ENCODE data around the gene OR4B1. TPM values are rescaled to one million over a fixed set of nuclear protein-coding genes. Genes with fewer than 3 reads are reported as not detected.
"Not testable (repeated sequence)": the region's sequence is repeated elsewhere in the genome, so short reads cannot be mapped to it uniquely, and the experiment has no call there.

The OR4B1 gene
- total RNA-seq, 2 donors from 2014 or later, result not detected

GRCh38 chr11:48193876-48194275 is 22.7 kb upstream of the OR4B1 start:
- H3K27me3 Mint-ChIP-seq (ENCODE audit: low read depth), result no peaks in the 10 kb centered on the region
- H3K36me3 Mint-ChIP-seq (ENCODE audit: insufficient read depth in 2 of 2), result peaks cover 10 to 11% of the 10 kb centered on the region in 2 donors
- H3K4me3 Mint-ChIP-seq, result no peak overlapping the region
- DNase-seq (no peak), ATAC-seq (replicated peaks in 1 of 2) (no peak)
- H3K27ac Mint-ChIP-seq, result no peak overlapping the region
- H3K9me3 Mint-ChIP-seq, result peaks cover 12 to 14% of the 10 kb centered on the region in 2 donors
- peaks cover 18% of the 10 kb centered on the region for H3K4me1 Mint-ChIP-seq (ENCODE audit: low read depth)

- Mint-ChIP-seq H3K27me3 (ENCODE audit: low read depth) (peaks cover 17% of the 10 kb centered on the region), H3K27ac (no peak overlapping the region), H3K36me3 (ENCODE audit: insufficient read depth in 2 of 2) (no peaks in the 10 kb centered on the region), H3K9me3 (no peaks in the 10 kb centered on the region), H3K4me3 (no peak overlapping the region), H3K4me1 (ENCODE audit: low read depth) (no peaks in the 10 kb centered on the region)
- ATAC-seq (replicated peaks in 1 of 2) (no peak), DNase-seq (no peak)
Observed at GRCh38 chr11:48207881-48208280, 8.7 kb upstream of the OR4B1 start.

- no peaks in the 10 kb centered on the region for H3K4me1 Mint-ChIP-seq (ENCODE audit: low read depth)
- H3K36me3 Mint-ChIP-seq (ENCODE audit: insufficient read depth in 2 of 2), result no peaks in the 10 kb centered on the region
- no peak overlapping the region for H3K27ac Mint-ChIP-seq
- H3K9me3 Mint-ChIP-seq, result no peaks in the 10 kb centered on the region
- H3K4me3 Mint-ChIP-seq, result no peak overlapping the region
- DNase-seq (no peak), ATAC-seq (replicated peaks in 1 of 2) (no peak)
- H3K27me3 Mint-ChIP-seq (ENCODE audit: low read depth), result peaks cover 17% of the 10 kb centered on the region
Observed at GRCh38 chr11:48210052-48210451, 6.6 kb upstream of the OR4B1 start.

DNA sequence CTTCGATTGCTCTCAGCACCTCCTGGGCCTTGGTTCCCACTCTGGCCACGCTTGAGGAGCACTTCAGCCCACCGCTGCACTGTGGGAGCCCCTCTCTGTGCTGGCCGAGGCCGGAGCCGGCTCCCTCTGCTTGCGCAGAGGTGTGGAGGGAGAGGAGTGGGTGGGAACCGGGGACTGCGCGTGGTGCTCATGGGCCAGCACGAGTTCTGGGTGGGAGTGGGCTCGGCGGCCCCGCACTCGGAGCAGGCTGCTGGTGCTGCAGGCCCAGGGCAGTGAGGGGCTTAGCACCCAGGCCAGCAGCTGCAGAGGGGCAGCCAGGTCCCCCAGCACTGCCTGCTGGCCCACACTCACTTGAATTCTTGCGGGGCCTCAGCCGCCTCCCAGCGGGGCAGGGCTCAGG is 12.2 kb downstream of the OR4B1 start:
- ATAC-seq (replicated peaks in 1 of 2), result no peak
- Mint-ChIP-seq H3K9me3 (peaks cover 0 to 2% of the 10 kb centered on the region in 2 donors), H3K36me3 (ENCODE audit: insufficient read depth in 2 of 2) (no peaks in the 10 kb centered on the region), H3K4me1 (ENCODE audit: low read depth) (no peaks in the 10 kb centered on the region), H3K27me3 (ENCODE audit: low read depth) (no peaks in the 10 kb centered on the region), H3K4me3 (no peak overlapping the region), H3K27ac (no peak overlapping the region)
- DNase-seq, result no peak

GRCh38 chr11:48230057-48230456 is 13.4 kb downstream of the OR4B1 start:
- H3K4me1 Mint-ChIP-seq (ENCODE audit: low read depth); ATAC-seq (replicated peaks in 1 of 2); H3K27me3 Mint-ChIP-seq (ENCODE audit: low read depth); H3K36me3 Mint-ChIP-seq (ENCODE audit: insufficient read depth in 2 of 2); H3K4me3 Mint-ChIP-seq; DNase-seq; H3K9me3 Mint-ChIP-seq; H3K27ac Mint-ChIP-seq: not testable (repeated sequence)

GRCh38 chr11:48237727-48238126 is 21.1 kb downstream of the OR4B1 start:
- Mint-ChIP-seq H3K27ac (no peak overlapping the region), H3K36me3 (ENCODE audit: insufficient read depth in 2 of 2) (no peaks in the 10 kb centered on the region), H3K4me1 (ENCODE audit: low read depth) (no peaks in the 10 kb centered on the region), H3K27me3 (ENCODE audit: low read depth) (no peaks in the 10 kb centered on the region), H3K4me3 (no peak overlapping the region), H3K9me3 (no peaks in the 10 kb centered on the region)
- DNase-seq (no peak), ATAC-seq (replicated peaks in 1 of 2) (no peak)

- DNase-seq, result no peak
- Mint-ChIP-seq H3K4me3 (no peak overlapping the region), H3K27ac (no peak overlapping the region), H3K4me1 (ENCODE audit: low read depth) (no peaks in the 10 kb centered on the region), H3K27me3 (ENCODE audit: low read depth) (no peaks in the 10 kb centered on the region), H3K9me3 (peaks cover 0 to 1% of the 10 kb centered on the region in 2 donors), H3K36me3 (ENCODE audit: insufficient read depth in 2 of 2) (no peaks in the 10 kb centered on the region)
- no peak for ATAC-seq (replicated peaks in 1 of 2)
Observed at GRCh38 chr11:48242501-48242900, 25.9 kb downstream of the OR4B1 start.

- ATAC-seq (replicated peaks in 1 of 2) (no peak), DNase-seq (no peak)
- Mint-ChIP-seq H3K4me3 (no peak within 1 kb of the TSS), H3K27ac (no peak within 1 kb of the TSS), H3K36me3 (ENCODE audit: insufficient read depth in 2 of 2) (no peaks in the 10 kb centered on the region), H3K27me3 (ENCODE audit: low read depth) (no peaks in the 10 kb centered on the region), H3K9me3 (peaks cover 1 to 2% of the 10 kb centered on the region in 2 donors), H3K4me1 (ENCODE audit: low read depth) (no peaks in the 10 kb centered on the region)
Observed at GRCh38 chr11:48244804-48245203, 28.2 kb downstream of the OR4B1 start, which contains the start of gene OR4X2. OR4X2 (plus strand) TSS chr11:48245104; CDS start chr11:48245104, 0 bp downstream.

GRCh38 chr11:48248902-48249301 is 32.3 kb downstream of the OR4B1 start:
- DNase-seq (no peak), ATAC-seq (replicated peaks in 1 of 2) (no peak)
- no peaks in the 10 kb centered on the region for H3K4me1 Mint-ChIP-seq (ENCODE audit: low read depth)
- H3K36me3 Mint-ChIP-seq (ENCODE audit: insufficient read depth in 2 of 2), result no peaks in the 10 kb centered on the region
- H3K27ac Mint-ChIP-seq, result no peak overlapping the region
- H3K4me3 Mint-ChIP-seq, result no peak overlapping the region
- H3K27me3 Mint-ChIP-seq (ENCODE audit: low read depth), result peaks cover 11% of the 10 kb centered on the region
- H3K9me3 Mint-ChIP-seq, result peaks cover 1 to 5% of the 10 kb centered on the region in 2 donors

DNA sequence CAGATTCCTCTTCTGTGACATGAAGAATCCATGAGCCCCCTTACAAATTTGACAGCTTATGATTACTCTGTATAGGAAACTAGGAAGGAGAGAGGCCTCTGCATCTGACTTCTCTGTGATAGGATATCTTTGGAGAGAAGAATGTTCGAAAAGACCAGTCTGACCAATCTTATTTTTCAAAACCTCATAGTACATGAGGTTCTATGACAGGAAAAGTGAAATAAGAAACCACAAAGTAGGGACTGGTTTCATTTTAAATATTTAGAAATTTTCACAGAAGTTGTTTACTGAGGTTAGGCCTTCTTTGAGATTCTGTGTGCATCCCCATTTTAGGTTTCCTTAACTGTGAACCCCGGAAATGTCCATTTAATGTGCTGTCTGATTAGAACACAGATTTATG is 45.0 kb downstream of the OR4B1 start:
- Mint-ChIP-seq H3K9me3 (no peaks in the 10 kb centered on the region), H3K36me3 (ENCODE audit: insufficient read depth in 2 of 2) (no peaks in the 10 kb centered on the region), H3K4me3 (no peak overlapping the region), H3K27me3 (ENCODE audit: low read depth) (peaks cover 15% of the 10 kb centered on the region), H3K27ac (no peak overlapping the region), H3K4me1 (ENCODE audit: low read depth) (peaks cover 14% of the 10 kb centered on the region)
- DNase-seq (no peak), ATAC-seq (replicated peaks in 1 of 2) (no peak)

DNA sequence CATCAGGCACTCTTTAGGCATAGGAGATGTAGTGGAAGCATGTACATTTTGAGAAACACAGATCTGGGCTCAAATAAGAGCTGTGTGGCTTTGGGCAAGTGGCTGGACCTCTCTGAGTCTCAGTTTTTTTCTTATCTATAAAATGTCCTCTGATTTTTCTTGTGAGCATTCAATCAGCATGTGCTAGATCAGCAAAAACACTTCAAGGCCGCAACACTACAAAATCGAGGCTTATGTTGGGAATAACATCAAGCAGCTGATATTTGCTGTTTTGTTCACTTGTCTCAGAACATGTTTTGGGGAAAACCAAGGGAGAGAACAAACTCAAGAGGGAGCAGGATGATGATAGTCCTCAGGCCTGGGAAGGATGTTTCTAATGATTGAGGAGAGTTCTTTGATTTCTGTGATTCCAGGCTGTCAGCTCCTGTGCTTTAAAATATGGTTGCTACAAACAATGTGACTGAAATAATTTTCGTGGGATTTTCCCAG is 46.9 kb downstream of the OR4B1 start, which contains the start of gene OR4X1:
Gene OR4X1, plus strand, starts transcription at position 439 of the 489 bp plus-strand sequence. Its CDS starts 0 bp downstream, at position 439.
- no peak for DNase-seq
- Mint-ChIP-seq H3K36me3 (ENCODE audit: insufficient read depth in 2 of 2) (no peaks in the 10 kb centered on the region), H3K4me3 (no peak within 1 kb of the TSS), H3K9me3 (no peaks in the 10 kb centered on the region), H3K27ac (no peak within 1 kb of the TSS), H3K4me1 (ENCODE audit: low read depth) (peaks cover 14% of the 10 kb centered on the region), H3K27me3 (ENCODE audit: low read depth) (no peaks in the 10 kb centered on the region)
- no peak for ATAC-seq (replicated peaks in 1 of 2)

Other genes with a start within 250 kb of the OR4B1 start
- 10 to 100 TPM; 36.6 to 50.6 TPM for gene PTPRJ, start 236.3 kb upstream of the OR4B1 start, total RNA-seq
- gene OR4X2, start 28.3 kb downstream of the OR4B1 start, total RNA-seq, result not detected
- not detected for gene OR4X1, start 47.1 kb downstream of the OR4B1 start, total RNA-seq
- not detected for gene OR4S1, start 89.4 kb downstream of the OR4B1 start, total RNA-seq
- gene OR4C3, start 108.1 kb downstream of the OR4B1 start, total RNA-seq, result not detected
- not detected for gene OR4C5, start 149.7 kb downstream of the OR4B1 start, total RNA-seq

Measured in activated T-cell treated with anti-CD3 and anti-CD28 coated beads, Interleukin-2, amount 50 U/mL, for 72 hours (primary cell).